ENCODE results near the gene PAX5. TPM values are rescaled to one million over a fixed set of nuclear protein-coding genes. Genes with fewer than 3 reads are reported as not detected.

Gene PAX5
- total RNA-seq, 1 experiment from 2014 or later = not detected

GRCh38 chr9:36976371-36977030 lies 57.6 kb downstream of the PAX5 start:
- peaks cover 14% of the 10 kb centered on the region for H3K4me1 ChIP-seq (replicated peaks; ENCODE audit: insufficient read depth)
- no peaks in the 10 kb centered on the region for H3K36me3 ChIP-seq (ENCODE audit: low read depth)
- H3K27ac ChIP-seq = 0 out of 2 replicates have a peak overlapping the region, but pooled peaks have one; percentile 19
- intact Hi-C loops (cut with micrococcal nuclease; ENCODE audit: unreplicated experiment) = loop anchor here (10.0 kb wide), 1 partner anchor 52 kb away; no protein-coding TSS in a partner anchor
- no TSS peak for BruUV-seq (replicated peaks)
- H4K20me1 ChIP-seq (ENCODE audit: insufficient read depth) = no peaks in the 10 kb centered on the region
- no peak overlapping the region for H3K4me3 ChIP-seq
- no peaks in the 10 kb centered on the region for H3K79me2 ChIP-seq (ENCODE audit: low read depth)
- H3K9me2 ChIP-seq (ENCODE audit: insufficient read depth) = no peaks in the 10 kb centered on the region
- H3K4me2 ChIP-seq = peak overlapping the region; percentile 39
- H3K9me3 ChIP-seq (ENCODE audit: insufficient read depth, low read depth) = no peaks in the 10 kb centered on the region
- CTCF ChIA-PET = interaction anchor here (0.7 kb wide), 1 partner anchor 60 kb away, joined by 4 read pairs; no protein-coding TSS in a partner anchor
- H3K27me3 ChIP-seq (ENCODE audit: insufficient read depth, low read depth) = no peaks in the 10 kb centered on the region
- peaks cover 10% of the 10 kb centered on the region; the same call in 1 of the 2 replicates for H3F3A ChIP-seq (ENCODE audit: insufficient read depth, low read depth)
- H2AFZ ChIP-seq = no peak overlapping the region
- TF ChIP-seq, protein P1, sequence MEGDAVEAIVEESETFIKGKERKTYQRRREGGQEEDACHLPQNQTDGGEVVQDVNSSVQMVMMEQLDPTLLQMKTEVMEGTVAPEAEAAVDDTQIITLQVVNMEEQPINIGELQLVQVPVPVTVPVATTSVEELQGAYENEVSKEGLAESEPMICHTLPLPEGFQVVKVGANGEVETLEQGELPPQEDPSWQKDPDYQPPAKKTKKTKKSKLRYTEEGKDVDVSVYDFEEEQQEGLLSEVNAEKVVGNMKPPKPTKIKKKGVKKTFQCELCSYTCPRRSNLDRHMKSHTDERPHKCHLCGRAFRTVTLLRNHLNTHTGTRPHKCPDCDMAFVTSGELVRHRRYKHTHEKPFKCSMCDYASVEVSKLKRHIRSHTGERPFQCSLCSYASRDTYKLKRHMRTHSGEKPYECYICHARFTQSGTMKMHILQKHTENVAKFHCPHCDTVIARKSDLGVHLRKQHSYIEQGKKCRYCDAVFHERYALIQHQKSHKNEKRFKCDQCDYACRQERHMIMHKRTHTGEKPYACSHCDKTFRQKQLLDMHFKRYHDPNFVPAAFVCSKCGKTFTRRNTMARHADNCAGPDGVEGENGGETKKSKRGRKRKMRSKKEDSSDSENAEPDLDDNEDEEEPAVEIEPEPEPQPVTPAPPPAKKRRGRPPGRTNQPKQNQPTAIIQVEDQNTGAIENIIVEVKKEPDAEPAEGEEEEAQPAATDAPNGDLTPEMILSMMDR (conservative IDR thresholded peaks at IDR 0.05) = no peak
- TF ChIP-seq EZH2 (IDR thresholded peaks at IDR 0.05; ENCODE audit: low read depth) = no peak
- POLR2A ChIA-PET (ENCODE audit: unreplicated experiment) = no interaction called here
- DNase-seq = peak; percentile 58 to 84

DNA sequence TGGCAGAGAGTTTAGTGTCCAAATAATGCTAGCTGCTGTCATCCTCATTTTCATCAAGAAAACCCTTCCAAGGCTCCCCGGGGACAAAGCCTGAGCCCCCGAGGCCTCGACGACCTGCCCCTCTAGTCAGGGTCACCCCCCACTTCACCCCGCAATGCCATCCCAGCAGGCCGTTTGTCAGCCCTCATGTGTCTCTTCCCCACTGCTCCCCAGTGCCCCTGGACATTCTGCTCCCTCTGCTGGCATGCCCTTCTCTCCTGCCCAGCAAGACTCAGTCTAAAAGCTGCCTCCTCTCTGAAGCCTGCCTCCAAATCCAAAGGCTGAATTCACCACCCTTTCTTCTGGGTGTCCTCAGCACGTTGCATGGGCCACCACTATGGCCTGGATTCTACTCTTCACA lies 59.3 kb downstream of the PAX5 start:
- no peak overlapping the region for H3K27ac ChIP-seq
- no peaks in the 10 kb centered on the region for H4K20me1 ChIP-seq (ENCODE audit: insufficient read depth)
- no peak for TF ChIP-seq EZH2 (IDR thresholded peaks at IDR 0.05; ENCODE audit: low read depth)
- TF ChIP-seq, protein P1 (conservative IDR thresholded peaks at IDR 0.05) = no peak
- no peaks in the 10 kb centered on the region for H3K9me2 ChIP-seq (ENCODE audit: insufficient read depth)
- no peak overlapping the region for H3K4me2 ChIP-seq
- no peaks in the 10 kb centered on the region for H3K9me3 ChIP-seq (ENCODE audit: insufficient read depth, low read depth)
- peaks cover 10% of the 10 kb centered on the region; the same call in 1 of the 2 replicates for H3F3A ChIP-seq (ENCODE audit: insufficient read depth, low read depth)
- H3K27me3 ChIP-seq (ENCODE audit: insufficient read depth, low read depth) = no peaks in the 10 kb centered on the region
- POLR2A ChIA-PET (ENCODE audit: unreplicated experiment) = interaction anchor here (0.6 kb wide), 1 partner anchor 64 kb away, joined by 10 read pairs; no protein-coding TSS in a partner anchor
- no peak overlapping the region for H2AFZ ChIP-seq
- H3K4me3 ChIP-seq = no peak overlapping the region
- BruUV-seq (replicated peaks) = no TSS peak
- H3K4me1 ChIP-seq (replicated peaks; ENCODE audit: insufficient read depth) = peaks cover 25% of the 10 kb centered on the region
- H3K36me3 ChIP-seq (ENCODE audit: low read depth) = no peaks in the 10 kb centered on the region
- no peak for DNase-seq
- CTCF ChIA-PET = no interaction called here
- intact Hi-C loops (cut with micrococcal nuclease; ENCODE audit: unreplicated experiment) = loop anchor here (10.0 kb wide), 1 partner anchor 50 kb away; no protein-coding TSS in a partner anchor
- no peaks in the 10 kb centered on the region for H3K79me2 ChIP-seq (ENCODE audit: low read depth)

GRCh38 chr9:36971935-36972488 lies 62.1 kb downstream of the PAX5 start:
- Histone ChIP-seq H3K9me2 (ENCODE audit: insufficient read depth) (no peaks in the 10 kb centered on the region), H2AFZ (no peak overlapping the region), H3K36me3 (ENCODE audit: low read depth) (no peaks in the 10 kb centered on the region), H3K9me3 (ENCODE audit: insufficient read depth, low read depth) (no peaks in the 10 kb centered on the region), H3K27me3 (ENCODE audit: insufficient read depth, low read depth) (no peaks in the 10 kb centered on the region), H4K20me1 (ENCODE audit: insufficient read depth) (no peaks in the 10 kb centered on the region), H3F3A (ENCODE audit: insufficient read depth, low read depth) (peaks cover 10% of the 10 kb centered on the region; the same call in 1 of the 2 replicates), H3K79me2 (ENCODE audit: low read depth) (no peaks in the 10 kb centered on the region), H3K4me1 (replicated peaks; ENCODE audit: insufficient read depth) (peaks cover 23% of the 10 kb centered on the region), H3K4me3 (no peak overlapping the region), H3K27ac (no peak overlapping the region), H3K4me2 (no peak overlapping the region)
- ChIA-PET CTCF (no interaction called here), POLR2A (ENCODE audit: unreplicated experiment) (no interaction called here)
- no TSS peak for BruUV-seq (replicated peaks)
- intact Hi-C loops (cut with micrococcal nuclease; ENCODE audit: unreplicated experiment) = loop anchor here (10.0 kb wide), 1 partner anchor 47 kb away; no protein-coding TSS in a partner anchor
- TF ChIP-seq, protein P1 (conservative IDR thresholded peaks at IDR 0.05) = no peak
- TF ChIP-seq EZH2 (IDR thresholded peaks at IDR 0.05; ENCODE audit: low read depth) = no peak
- DNase-seq = no peak
